AG09309 (cell line): ENCODE results near the gene RAB31.
"Not testable (repeated sequence)": the region's sequence is repeated elsewhere in the genome, so short reads cannot be mapped to it uniquely, and the experiment has no call there.

Experiments used
- DNase-seq: peaks from one replicate; pipeline ENCODE4 v3.0.0-alpha.2; 2010; ENCODE audit warnings: low read depth
- H3K4me3 ChIP-seq: 2 replicates; pipeline ENCODE4 v1.5.1; 2011; ENCODE audit warnings: mild to moderate bottlenecking, low read depth, low read length, moderate library complexity; ENCODE audit not compliant: control insufficient read depth
- TF ChIP-seq, protein P1 (sequence below): IDR thresholded peaks from 2 replicates; pipeline ENCODE4 v1.5.1; 2011; ENCODE audit warnings: mild to moderate bottlenecking, low read depth, low read length, inconsistent platforms; ENCODE audit not compliant: insufficient read depth, control insufficient read depth; ENCODE audit errors: missing control alignments

The RAB31 gene

DNA sequence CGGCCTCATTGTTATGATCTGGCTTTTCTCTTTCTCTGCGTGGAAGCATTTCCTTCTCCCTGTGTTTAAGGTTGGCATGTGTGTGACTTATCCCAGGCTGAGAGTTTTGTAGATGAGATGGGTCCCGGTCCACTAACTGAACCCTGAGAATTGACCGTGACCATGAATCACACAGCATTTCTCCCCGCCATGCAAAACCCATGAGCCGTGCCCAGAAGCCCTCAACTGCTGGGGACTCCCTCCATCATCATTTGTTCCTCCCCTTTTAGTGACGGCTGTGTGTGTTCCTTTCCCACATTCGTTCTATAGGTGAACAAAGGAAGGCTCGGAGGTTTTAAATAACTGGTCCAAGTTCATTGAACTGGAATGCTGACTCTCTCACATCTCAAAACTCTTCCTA is 147.6 kb downstream of the RAB31 start:
- TF ChIP-seq, protein P1, sequence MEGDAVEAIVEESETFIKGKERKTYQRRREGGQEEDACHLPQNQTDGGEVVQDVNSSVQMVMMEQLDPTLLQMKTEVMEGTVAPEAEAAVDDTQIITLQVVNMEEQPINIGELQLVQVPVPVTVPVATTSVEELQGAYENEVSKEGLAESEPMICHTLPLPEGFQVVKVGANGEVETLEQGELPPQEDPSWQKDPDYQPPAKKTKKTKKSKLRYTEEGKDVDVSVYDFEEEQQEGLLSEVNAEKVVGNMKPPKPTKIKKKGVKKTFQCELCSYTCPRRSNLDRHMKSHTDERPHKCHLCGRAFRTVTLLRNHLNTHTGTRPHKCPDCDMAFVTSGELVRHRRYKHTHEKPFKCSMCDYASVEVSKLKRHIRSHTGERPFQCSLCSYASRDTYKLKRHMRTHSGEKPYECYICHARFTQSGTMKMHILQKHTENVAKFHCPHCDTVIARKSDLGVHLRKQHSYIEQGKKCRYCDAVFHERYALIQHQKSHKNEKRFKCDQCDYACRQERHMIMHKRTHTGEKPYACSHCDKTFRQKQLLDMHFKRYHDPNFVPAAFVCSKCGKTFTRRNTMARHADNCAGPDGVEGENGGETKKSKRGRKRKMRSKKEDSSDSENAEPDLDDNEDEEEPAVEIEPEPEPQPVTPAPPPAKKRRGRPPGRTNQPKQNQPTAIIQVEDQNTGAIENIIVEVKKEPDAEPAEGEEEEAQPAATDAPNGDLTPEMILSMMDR, result no peak
- DNase-seq, result no peak

DNA sequence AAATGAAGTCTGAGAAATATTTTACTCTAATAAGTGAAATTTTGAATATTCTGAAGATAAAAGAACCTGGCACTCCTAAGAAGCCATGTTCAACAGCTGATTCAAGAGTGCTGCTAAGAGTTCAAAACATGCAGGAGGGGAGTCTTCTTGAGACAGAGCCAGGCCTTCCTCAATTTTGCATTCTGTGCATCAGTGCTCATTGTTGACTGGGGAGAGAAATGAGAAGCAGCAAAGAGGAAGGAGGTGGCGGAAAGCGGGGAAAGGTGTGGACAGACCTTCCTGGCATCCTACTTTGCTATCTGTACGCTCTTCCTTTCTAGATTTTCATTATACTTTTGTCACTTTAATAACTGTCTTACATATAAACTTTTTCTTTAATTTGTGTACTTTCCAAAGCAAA is 148.0 kb downstream of the RAB31 start:
- no peak for DNase-seq
- H3K4me3 ChIP-seq, result no peak overlapping the region
- TF ChIP-seq, protein P1, result no peak

More for the DNA sequence above, 147.6 kb downstream of the RAB31 start:
- no peak overlapping the region for H3K4me3 ChIP-seq

DNA sequence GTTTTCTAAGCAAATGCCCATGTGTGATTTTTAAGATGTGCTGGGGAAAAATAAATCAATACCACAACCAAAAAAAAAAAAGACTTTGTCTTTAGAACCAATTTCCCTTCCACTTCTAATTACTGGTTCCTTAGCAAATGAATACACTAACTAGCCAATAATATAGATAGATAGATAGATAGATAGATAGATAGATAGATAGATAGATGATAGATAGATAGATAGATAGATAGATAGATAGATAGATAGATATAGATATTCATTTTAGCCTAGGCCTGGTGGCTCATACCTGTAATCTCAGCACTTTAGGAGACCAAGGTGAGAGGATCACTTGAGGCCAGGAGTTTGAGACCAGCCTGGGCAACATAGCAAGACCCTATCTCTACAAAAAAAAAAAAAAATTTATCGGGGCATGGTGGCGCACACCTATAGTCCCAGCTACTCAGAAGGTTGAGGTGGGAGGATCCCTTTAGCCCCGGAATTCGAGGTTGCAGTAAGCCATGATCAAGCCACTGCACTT is 149.4 kb downstream of the RAB31 start:
- not testable (repeated sequence) for DNase-seq, H3K4me3 ChIP-seq

DNA sequence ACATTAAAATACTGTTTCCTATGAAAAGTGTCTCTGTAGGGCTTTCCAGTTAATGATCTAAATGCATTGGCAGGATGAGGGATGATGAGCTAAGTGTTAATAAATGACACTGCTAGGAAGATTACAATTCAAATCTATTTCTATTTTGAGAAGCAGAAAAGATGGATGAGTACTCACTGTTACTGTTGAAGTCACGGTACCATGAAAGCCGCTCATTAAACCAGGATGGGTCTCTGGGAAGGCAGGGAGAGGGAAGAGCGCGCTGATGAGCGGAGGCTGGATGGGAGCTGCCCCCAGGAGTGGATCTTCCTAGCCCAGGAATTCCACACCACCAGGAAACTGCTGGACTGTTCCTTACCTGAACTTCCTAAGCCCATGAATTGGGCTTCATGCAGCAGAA is 150.5 kb downstream of the RAB31 start:
- TF ChIP-seq, protein P1, result no peak
- no peak overlapping the region for H3K4me3 ChIP-seq
- DNase-seq, result no peak

DNA sequence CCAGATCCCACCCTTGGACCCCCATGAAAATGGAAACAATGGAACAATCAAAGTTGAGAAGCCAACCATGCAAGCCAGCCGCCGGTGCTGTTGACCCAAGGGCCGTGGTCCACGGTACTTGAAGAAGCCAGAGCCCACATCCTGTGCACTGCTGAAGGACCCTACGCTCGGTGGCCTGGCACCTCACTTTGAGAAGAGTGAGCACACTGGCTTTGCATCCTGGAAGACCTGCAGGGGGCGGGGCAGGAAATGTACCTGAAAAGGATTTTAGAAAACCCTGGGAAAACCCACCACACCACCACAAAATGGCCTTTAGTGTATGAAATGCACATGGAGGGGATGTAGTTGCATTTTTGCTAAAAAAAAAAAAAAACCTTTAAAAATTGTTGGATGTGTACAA is 151.1 kb downstream of the RAB31 start:
- no peak for DNase-seq
- H3K4me3 ChIP-seq, result no peak overlapping the region
- TF ChIP-seq, protein P1, result no peak

DNA sequence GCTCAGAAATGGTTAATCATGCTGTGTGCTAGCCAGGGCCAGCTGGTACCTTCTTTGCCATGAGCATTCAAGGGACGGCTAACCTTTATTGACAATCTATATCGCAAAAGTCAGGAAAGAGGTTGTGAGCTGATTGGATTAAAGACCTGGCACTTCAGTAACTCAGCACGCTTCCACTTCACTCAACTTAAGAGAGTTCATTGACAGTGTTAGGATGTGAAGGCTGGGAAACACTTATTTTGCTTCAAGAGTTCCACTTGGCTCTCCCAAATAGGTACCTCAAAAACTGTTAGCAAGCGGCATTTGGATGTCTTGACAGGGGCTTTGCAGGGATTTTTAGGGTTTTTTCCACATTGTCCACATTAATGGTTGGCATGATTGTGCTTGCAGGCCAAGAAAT is 152.6 kb downstream of the RAB31 start:
- TF ChIP-seq, protein P1, result no peak
- no peak for DNase-seq
- H3K4me3 ChIP-seq, result no peak overlapping the region

DNA sequence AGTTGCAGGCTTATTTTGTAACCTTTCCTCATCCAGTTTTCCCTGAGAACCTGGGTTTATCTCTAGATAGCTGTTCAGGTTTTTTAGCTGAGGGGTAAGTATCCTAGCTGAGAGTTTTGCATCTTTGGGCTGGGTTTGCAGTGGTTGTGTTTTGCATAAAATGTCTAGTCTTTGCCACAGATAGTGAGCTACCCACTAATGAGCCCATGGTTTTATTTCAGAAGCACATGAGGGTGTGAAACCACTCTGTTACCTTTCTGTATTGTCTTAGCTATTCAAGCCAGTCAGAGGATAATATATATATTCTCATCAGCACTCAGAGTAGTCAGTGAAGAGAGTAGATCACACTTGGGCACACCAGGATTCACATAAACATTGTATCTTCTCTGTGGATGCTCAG is 153.1 kb downstream of the RAB31 start:
- DNase-seq, result no peak
- no peak overlapping the region for H3K4me3 ChIP-seq
- TF ChIP-seq, protein P1, result no peak
